Chondrocyte (in vitro differentiated cells): ENCODE results near the gene NPAS2. TPM values are rescaled to one million over a fixed set of nuclear protein-coding genes. Genes with fewer than 3 reads are reported as not detected.

Experiments
- DNase-seq: peaks from one replicate; pipeline ENCODE4 v3.0.0; 2021; ENCODE audit warnings: mixed read lengths, low spot score
- H3K27ac Mint-ChIP-seq: one replicate; pipeline ENCODE4 v1.8.0; 2021; ENCODE audit warnings: mild to moderate bottlenecking, moderate library complexity, mixed read lengths; ENCODE audit not compliant: unreplicated experiment
- H3K27me3 Mint-ChIP-seq: 2 replicates; pipeline ENCODE4 v1.8.0; 2021; ENCODE audit warnings: low read depth, mixed read lengths
- H3K36me3 Mint-ChIP-seq: 2 replicates; pipeline ENCODE4 v1.8.0; 2021; ENCODE audit warnings: low read depth, mixed read lengths
- H3K4me1 Mint-ChIP-seq: 2 replicates; pipeline ENCODE4 v1.8.0; 2021; ENCODE audit warnings: low read depth, mild to moderate bottlenecking, mixed read lengths
- H3K4me3 Mint-ChIP-seq: one replicate; pipeline ENCODE4 v1.8.0; 2021; ENCODE audit warnings: mild to moderate bottlenecking, moderate library complexity, mixed read lengths; ENCODE audit not compliant: unreplicated experiment
- H3K9me3 Mint-ChIP-seq: 2 replicates; pipeline ENCODE4 v1.8.0; 2021; ENCODE audit warnings: low read depth, mixed read lengths
- CTCF ChIP-seq: fragments of 200-600 bp; sonication (generic); IDR thresholded peaks from 2 replicates; pipeline ENCODE4 v1.5.0; 2021; ENCODE audit warnings: antibody characterized with exemption, mild to moderate bottlenecking, moderate library complexity
- total RNA-seq: library from RNA; stranded (reverse); gene quantifications from 3 replicates; pipeline ENCODE4 v1.2.1, GENCODE V29; 2021

The NPAS2 gene
- total RNA-seq, 1 donor from 2014 or later: 25.6 TPM

DNA sequence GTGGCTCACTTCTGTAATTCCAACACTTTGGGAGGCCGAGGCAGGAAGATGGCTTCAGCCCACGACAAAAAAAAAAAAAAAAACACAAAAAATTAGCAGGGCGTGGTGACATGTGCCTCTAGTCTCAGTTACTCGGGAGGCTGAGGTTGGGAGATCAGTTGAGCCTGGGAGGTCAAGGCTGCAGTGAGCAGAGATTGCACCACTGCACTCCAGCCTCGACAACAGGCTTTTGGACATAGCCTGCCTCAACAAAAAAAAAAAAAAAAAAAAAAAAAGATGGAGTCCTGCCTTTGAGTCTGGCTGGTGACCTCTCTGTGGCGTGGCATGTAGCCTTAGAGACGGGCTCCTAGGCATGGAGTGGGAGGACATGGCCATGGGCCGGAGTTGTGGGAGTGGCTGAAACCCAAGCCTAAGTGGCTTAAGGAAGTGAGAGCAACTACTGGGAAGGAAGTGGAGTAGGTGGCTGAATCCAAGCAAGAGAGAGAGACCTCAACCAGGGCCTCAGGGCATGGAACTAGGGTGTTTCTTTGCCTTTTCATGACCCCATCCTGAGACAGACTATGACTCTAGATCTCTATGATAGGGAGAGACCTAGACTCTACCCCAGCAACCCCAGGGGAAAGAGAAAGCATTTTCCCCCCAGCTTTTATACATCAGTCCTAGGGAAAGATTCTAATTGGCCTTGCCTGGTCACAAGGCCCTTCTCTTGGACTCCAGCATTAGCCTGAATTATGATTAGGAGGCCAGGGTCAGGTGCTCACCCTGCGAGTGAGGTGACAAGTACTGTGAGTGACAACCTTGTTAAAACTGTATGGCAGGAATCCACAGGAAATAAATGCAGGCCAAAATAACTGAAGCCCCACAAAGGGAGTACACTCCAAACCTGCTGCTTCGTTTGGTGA lies 34.2 kb downstream of the NPAS2 start:
- no peak for TF ChIP-seq CTCF
- Mint-ChIP-seq H3K9me3 (no peaks in the 10 kb centered on the region), H3K4me3 (no peak overlapping the region), H3K4me1 (peaks cover 47% of the 10 kb centered on the region), H3K27ac (no peak overlapping the region), H3K36me3 (no peaks in the 10 kb centered on the region), H3K27me3 (no peaks in the 10 kb centered on the region)
- DNase-seq: no peak

DNA sequence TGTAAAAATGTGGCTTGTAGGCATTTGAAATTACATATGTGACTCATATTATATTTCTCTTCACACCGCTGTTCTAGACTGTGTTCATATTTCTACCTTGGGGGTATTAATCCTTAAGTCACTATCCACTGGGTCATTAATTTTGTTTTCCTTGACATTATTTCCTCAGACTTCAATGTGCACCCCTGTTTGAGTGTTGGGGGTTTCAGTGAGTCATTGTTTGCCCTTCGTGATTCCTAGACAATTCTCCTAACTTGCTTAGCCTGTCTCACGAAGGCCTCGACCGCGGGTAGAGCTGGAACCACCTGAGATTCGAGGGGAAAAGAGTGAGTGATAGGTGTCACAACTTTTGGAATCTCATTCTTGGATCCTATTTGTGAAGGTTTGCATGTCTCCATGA lies 35.1 kb downstream of the NPAS2 start:
- TF ChIP-seq CTCF: no peak
- Mint-ChIP-seq H3K4me3 (no peak overlapping the region), H3K36me3 (no peaks in the 10 kb centered on the region), H3K9me3 (no peaks in the 10 kb centered on the region), H3K4me1 (peaks cover 47% of the 10 kb centered on the region), H3K27me3 (no peaks in the 10 kb centered on the region), H3K27ac (no peak overlapping the region)
- DNase-seq: no peak

GRCh38 chr2:100855606-100856005 lies 35.7 kb downstream of the NPAS2 start:
- Mint-ChIP-seq H3K27ac (no peak overlapping the region), H3K9me3 (no peaks in the 10 kb centered on the region), H3K4me1 (peaks cover 45% of the 10 kb centered on the region), H3K4me3 (no peak overlapping the region), H3K27me3 (no peaks in the 10 kb centered on the region), H3K36me3 (no peaks in the 10 kb centered on the region)
- no peak for DNase-seq
- TF ChIP-seq CTCF: no peak

DNA sequence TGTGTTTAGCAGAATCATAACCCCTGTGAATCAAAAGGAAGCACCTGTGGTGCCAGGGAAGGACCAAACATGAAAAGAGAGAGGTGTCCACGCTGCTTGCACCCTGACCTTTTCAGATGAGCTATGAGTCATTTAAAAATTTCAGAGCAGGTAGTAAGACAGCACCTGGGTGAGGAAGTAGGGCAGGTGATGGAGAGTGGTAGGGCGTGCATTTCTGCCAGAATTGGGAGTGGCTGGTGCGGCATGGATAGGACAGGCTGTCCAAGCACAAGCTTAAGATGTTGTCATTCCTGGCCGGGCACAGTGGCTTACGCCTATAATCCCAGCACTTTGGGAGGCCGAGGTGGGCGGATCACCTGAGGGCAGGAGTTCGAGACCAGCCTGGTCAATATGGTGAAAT lies 36.8 kb downstream of the NPAS2 start:
- peaks cover 36% of the 10 kb centered on the region for H3K4me1 Mint-ChIP-seq
- H3K36me3 Mint-ChIP-seq: no peaks in the 10 kb centered on the region
- DNase-seq: no peak
- no peaks in the 10 kb centered on the region for H3K27me3 Mint-ChIP-seq
- H3K4me3 Mint-ChIP-seq: no peak overlapping the region
- no peak for TF ChIP-seq CTCF
- no peaks in the 10 kb centered on the region for H3K9me3 Mint-ChIP-seq
- H3K27ac Mint-ChIP-seq: peak overlapping the region; percentile 63

DNA sequence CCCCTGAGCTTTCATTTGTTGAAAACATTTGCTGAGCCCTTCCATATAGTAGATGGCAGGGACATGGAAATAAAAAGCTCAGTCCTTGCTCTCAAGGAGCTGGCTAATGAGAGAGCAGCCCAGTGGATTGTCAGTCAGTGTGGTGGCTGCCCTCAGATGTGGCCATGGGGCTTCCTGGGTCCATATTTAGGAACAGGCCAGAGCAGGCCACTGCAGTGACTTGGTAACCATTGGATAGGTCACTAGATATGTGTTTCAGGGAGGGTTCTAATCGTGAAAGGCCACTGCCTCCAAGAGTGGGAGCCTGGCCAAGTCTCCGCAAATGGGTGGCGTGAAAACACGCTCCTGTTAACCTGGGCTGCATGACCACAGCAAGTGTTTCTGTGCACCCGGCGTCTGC lies 37.4 kb downstream of the NPAS2 start:
- H3K36me3 Mint-ChIP-seq: no peaks in the 10 kb centered on the region
- no peak for DNase-seq
- peak overlapping the region; percentile 87 for H3K27ac Mint-ChIP-seq

More for the DNA sequence above, 37.4 kb downstream of the NPAS2 start:
- H3K9me3 Mint-ChIP-seq: no peaks in the 10 kb centered on the region
- no peak for TF ChIP-seq CTCF
- H3K4me3 Mint-ChIP-seq: no peak overlapping the region
- H3K27me3 Mint-ChIP-seq: no peaks in the 10 kb centered on the region
- H3K4me1 Mint-ChIP-seq: peaks cover 37% of the 10 kb centered on the region
